NT2/D1 (cell line): Measurements from ENCODE around the gene RC3H1.
"Not testable (repeated sequence)": the region's sequence is repeated elsewhere in the genome, so short reads cannot be mapped to it uniquely, and the experiment has no call there.

ENCODE experiments used
- DNase-seq: peaks from one replicate; pipeline ENCODE4 v3.0.0-alpha.2; 2011; ENCODE audit warnings: low read depth, low spot score
- H3K27me3 ChIP-seq: 2 replicates; pipeline ENCODE4 v1.6.0; 2011; ENCODE audit warnings: mild to moderate bottlenecking; ENCODE audit not compliant: insufficient read length, insufficient read depth
- H3K36me3 ChIP-seq: 2 replicates; pipeline ENCODE4 v1.6.1; 2011; ENCODE audit warnings: mild to moderate bottlenecking, low read length, mixed read lengths; ENCODE audit not compliant: insufficient read depth, insufficient read length
- H3K4me1 ChIP-seq: 2 replicates; pipeline ENCODE4 v1.5.1; 2011; ENCODE audit not compliant: insufficient read depth, insufficient read length
- H3K4me3 ChIP-seq: 2 replicates; pipeline ENCODE4 v1.5.1; 2011; ENCODE audit warnings: low read depth; ENCODE audit not compliant: insufficient read length
- H3K9ac ChIP-seq: 2 replicates; pipeline ENCODE4 v1.6.0; 2011; ENCODE audit warnings: low read depth; ENCODE audit not compliant: insufficient read length
- H3K9me3 ChIP-seq: 2 replicates; pipeline ENCODE4 v1.5.1; 2011; ENCODE audit warnings: mild to moderate bottlenecking, low read length; ENCODE audit not compliant: insufficient read depth
- SUZ12 ChIP-seq: IDR thresholded peaks from 2 replicates; pipeline ENCODE4 v1.6.1; 2011; ENCODE audit not compliant: insufficient read length, insufficient read depth; ENCODE audit errors: extremely low read depth
- YY1 ChIP-seq: IDR thresholded peaks from 2 replicates; pipeline ENCODE4 v1.6.1; 2011; ENCODE audit not compliant: insufficient read length, insufficient read depth
- ZNF274 ChIP-seq: IDR thresholded peaks from 2 replicates; pipeline ENCODE4 v1.6.1; 2011; ENCODE audit warnings: mild to moderate bottlenecking, low read depth, low read length

Gene RC3H1

GRCh38 chr1:173946380-173946921 is 75.7 kb downstream of the RC3H1 start:
- no peaks in the 10 kb centered on the region for H3K9me3 ChIP-seq
- no peak overlapping the region for H3K4me3 ChIP-seq
- H3K9ac ChIP-seq: no peak overlapping the region
- no peaks in the 10 kb centered on the region for H3K4me1 ChIP-seq
- peaks cover 94% of the 10 kb centered on the region for H3K36me3 ChIP-seq
- TF ChIP-seq ZNF274: no peak
- TF ChIP-seq SUZ12: no peak
- no peak for TF ChIP-seq YY1
- no peak for DNase-seq
- H3K27me3 ChIP-seq: no peaks in the 10 kb centered on the region

DNA sequence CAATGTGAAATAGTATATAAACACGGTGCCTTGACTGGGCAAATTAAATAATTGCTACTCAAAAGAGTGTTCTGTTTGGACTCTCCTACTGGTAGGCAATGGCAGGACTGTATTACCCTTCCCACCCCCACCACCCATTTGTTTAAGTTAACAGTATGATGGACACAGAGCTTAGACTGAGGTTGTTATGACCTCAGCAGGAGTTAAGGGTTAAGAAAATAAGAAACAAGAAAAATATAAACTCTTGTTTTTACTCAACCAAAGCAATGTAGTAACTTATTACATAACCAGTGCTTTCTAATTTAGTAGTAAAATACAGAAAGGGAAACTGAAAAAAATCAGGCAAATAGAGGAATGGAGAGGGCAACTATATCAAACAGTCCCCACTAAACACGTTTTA is 85.1 kb downstream of the RC3H1 start:
- no peaks in the 10 kb centered on the region for H3K27me3 ChIP-seq
- no peak overlapping the region for H3K9ac ChIP-seq
- no peak for DNase-seq
- H3K4me1 ChIP-seq: no peaks in the 10 kb centered on the region
- H3K9me3 ChIP-seq: no peaks in the 10 kb centered on the region
- H3K4me3 ChIP-seq: no peak overlapping the region
- TF ChIP-seq SUZ12 (no peak), YY1 (no peak), ZNF274 (no peak)
- H3K36me3 ChIP-seq: peaks cover 70% of the 10 kb centered on the region

DNA sequence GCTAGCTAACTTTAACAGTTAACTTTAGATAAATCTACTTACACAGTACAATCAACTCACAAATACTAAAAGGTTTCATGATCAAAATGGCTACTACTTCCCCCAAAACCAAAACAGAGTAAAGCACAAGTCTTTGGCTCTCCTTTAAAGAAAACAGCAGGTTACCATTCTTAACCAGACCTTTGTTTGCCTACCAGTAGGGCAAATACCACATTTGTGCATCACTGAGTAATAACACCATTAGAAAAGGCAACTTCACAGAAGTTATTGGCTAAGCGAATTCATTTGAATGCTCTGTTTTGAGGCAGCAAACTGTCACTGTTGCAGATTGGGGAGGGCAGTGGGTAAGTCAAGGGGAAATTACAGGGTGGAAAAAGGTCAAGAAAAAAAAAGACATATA is 87.7 kb downstream of the RC3H1 start:
- no peaks in the 10 kb centered on the region for H3K9me3 ChIP-seq
- no peaks in the 10 kb centered on the region for H3K27me3 ChIP-seq
- H3K4me3 ChIP-seq: no peak overlapping the region
- H3K9ac ChIP-seq: no peak overlapping the region
- no peaks in the 10 kb centered on the region for H3K4me1 ChIP-seq
- TF ChIP-seq SUZ12 (no peak), YY1 (no peak), ZNF274 (no peak)
- no peak for DNase-seq
- peaks cover 50% of the 10 kb centered on the region for H3K36me3 ChIP-seq

DNA sequence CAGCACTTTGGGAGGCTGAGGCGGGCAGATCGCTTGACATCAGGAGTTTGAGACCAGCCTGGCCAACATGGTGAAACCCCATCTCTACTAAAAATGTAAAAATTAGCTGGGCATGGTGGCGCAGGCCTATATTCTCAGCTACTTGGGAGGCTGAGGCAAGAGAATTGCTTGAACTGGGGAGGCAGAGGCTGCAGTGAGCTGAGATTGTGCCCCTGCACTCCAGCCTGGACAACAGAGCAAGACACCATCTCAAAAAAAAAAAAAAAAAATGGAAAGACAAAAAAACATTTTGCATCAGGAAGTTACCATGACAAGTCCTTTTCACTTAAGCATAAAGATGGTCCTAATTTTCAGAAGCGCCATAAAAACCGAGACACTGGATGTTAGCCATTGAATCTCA is 91.6 kb downstream of the RC3H1 start:
- H3K27me3 ChIP-seq, H3K4me3 ChIP-seq, H3K9ac ChIP-seq, H3K4me1 ChIP-seq, H3K9me3 ChIP-seq, DNase-seq: not testable (repeated sequence)
- H3K36me3 ChIP-seq: peaks cover 16% of the 10 kb centered on the region

- H3K9ac ChIP-seq: no peak overlapping the region
These were observed 96.6 kb downstream of the RC3H1 start for GRCh38 chr1:173925306-173926242.

DNA sequence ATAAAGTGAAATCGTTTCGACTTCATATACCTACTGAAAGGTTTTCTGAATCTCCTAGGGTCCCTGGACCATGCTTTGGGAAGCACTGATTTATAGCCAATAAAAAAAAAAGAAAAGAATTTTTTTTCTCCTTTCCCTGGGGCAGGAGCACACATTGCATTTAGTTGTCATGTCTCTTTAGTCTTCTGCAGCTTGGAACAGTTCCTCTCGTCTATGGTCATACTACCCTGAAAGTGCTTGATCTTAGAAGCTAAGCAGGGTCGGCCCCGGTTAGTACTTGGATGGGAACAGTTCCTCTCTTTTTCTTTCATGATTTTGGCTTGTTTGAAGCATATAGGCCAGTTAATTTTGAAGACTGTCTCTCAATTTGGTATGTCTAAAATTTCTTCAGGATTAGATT is 101.3 kb downstream of the RC3H1 start:
- H3K4me1 ChIP-seq: peaks cover 4% of the 10 kb centered on the region

More at GRCh38 chr1:173925306-173926242, 96.6 kb downstream of the RC3H1 start:
- TF ChIP-seq SUZ12 (no peak), ZNF274 (no peak)
- H3K9me3 ChIP-seq: no peaks in the 10 kb centered on the region
- DNase-seq: no peak
- no peaks in the 10 kb centered on the region for H3K4me1 ChIP-seq
- no peak overlapping the region for H3K4me3 ChIP-seq
- H3K27me3 ChIP-seq: no peaks in the 10 kb centered on the region
- H3K36me3 ChIP-seq: no peaks in the 10 kb centered on the region

DNA sequence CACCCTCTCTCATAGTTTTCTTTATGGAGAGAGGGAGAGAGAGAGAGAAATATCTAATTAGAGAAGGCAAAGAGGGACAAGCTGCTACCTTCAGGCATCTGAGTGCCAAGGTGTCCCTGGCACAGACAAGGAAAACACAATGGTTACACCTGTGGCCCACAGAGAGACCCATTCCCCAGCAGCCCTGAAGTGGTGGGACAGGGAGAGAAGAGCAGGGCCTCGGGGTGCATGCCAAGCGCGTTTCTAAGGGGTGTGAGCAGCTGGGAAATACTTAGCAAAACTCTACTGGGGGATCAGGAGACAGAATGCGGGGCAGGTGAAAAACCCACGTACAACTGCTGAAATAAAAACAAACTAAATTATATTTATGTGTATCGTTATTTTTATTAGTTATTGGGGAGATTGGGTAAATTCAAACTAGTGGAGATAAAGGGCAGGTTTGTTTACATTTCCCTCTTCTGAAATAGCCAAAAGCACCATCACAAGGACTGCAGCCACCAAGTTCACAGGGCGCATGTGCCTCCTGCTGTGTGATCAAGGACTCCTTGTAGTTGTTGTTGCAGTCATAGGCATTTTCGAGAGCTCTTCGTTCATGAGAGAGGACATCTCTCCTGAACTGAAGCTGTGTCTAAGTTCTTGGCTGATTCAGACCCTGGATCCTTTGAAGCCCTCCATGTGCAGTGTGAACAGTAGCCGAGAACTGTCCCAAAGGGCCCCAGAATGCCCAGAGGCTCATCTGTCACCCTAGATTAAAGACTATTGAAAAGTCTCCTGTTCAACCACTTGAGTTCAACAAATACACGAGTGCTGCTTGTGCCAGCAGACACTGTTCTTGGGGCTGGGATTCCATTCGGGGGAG is 104.3 kb downstream of the RC3H1 start:
- no peak for DNase-seq
- Histone ChIP-seq H3K4me1 (peaks cover 4% of the 10 kb centered on the region), H3K9ac (no peak overlapping the region), H3K36me3 (no peaks in the 10 kb centered on the region), H3K9me3 (no peaks in the 10 kb centered on the region), H3K27me3 (no peaks in the 10 kb centered on the region), H3K4me3 (no peak overlapping the region)
- TF ChIP-seq ZNF274: no peak
- no peak for TF ChIP-seq SUZ12
- no peak for TF ChIP-seq YY1

More for the DNA sequence above, 101.3 kb downstream of the RC3H1 start:
- TF ChIP-seq SUZ12 (no peak), YY1 (no peak), ZNF274 (no peak)
- DNase-seq: no peak
- Histone ChIP-seq H3K9ac (no peak overlapping the region), H3K4me3 (no peak overlapping the region), H3K9me3 (no peaks in the 10 kb centered on the region), H3K36me3 (no peaks in the 10 kb centered on the region), H3K27me3 (no peaks in the 10 kb centered on the region)
